ENCODE results near the gene KCNMA1. TPM values are rescaled to one million over a fixed set of nuclear protein-coding genes. Genes with fewer than 3 reads are reported as not detected.

Gene KCNMA1
- total RNA-seq, 4 donors from 2014 or later = 68.4 to 170 (median 119) TPM

GRCh38 chr10:77609781-77610272, 27.8 kb downstream of the KCNMA1 start:
- no peaks in the 10 kb centered on the region for H3K36me3 ChIP-seq
- peak overlapping the region in 1 of 4 donors; percentile 47 for H3K27ac ChIP-seq
- WGBS, 2 donors (ENCODE audit: low coverage in 1 of 2) = 55 to 68% methylated on average over 5 of the region's 5 CpGs
- in situ Hi-C loops (cut with MboI; ENCODE audit: low pct_ligation_motif_present in 1 of 4, low pct_unique_long_range_greater_than_20kb in 1 of 4, low sequenced_read_pairs in 3 of 4) = no loop called here
- no peak overlapping the region for H3K4me3 ChIP-seq
- H3K4me1 ChIP-seq = peaks cover 13 to 54% (median 34%) of the 10 kb centered on the region in 4 donors
- no peaks in the 10 kb centered on the region for H3K27me3 ChIP-seq
- intact Hi-C loops (cut with DNase I; ENCODE audit: low total_unique reads) = no loop called here
- no peaks in the 10 kb centered on the region for H3K9me3 ChIP-seq
- TF ChIP-seq POLR2A (IDR thresholded peaks at IDR 0.05) (no peak), EP300 (IDR thresholded peaks at IDR 0.05; ENCODE audit: low read depth) (no peak)
- DNase-seq = no peak

GRCh38 chr10:77608281-77608680, 29.3 kb downstream of the KCNMA1 start:
- TF ChIP-seq EP300 (IDR thresholded peaks at IDR 0.05; ENCODE audit: low read depth) (no peak), CTCF (IDR thresholded peaks at IDR 0.05) (no peak), POLR2AphosphoS5 (IDR thresholded peaks at IDR 0.05) (no peak), POLR2A (IDR thresholded peaks at IDR 0.05) (no peak)
- H3K36me3 ChIP-seq = no peaks in the 10 kb centered on the region
- no peak overlapping the region for H3K4me3 ChIP-seq
- WGBS, 2 donors (ENCODE audit: low coverage in 1 of 2) = 81% methylated on average over 9 of the region's 9 CpGs; no CpG with 5 or more reads in 1 of the 2 donors
- intact Hi-C loops (cut with DNase I; ENCODE audit: low total_unique reads) (no loop called here), in situ Hi-C loops (cut with MboI; ENCODE audit: low pct_ligation_motif_present in 1 of 4, low pct_unique_long_range_greater_than_20kb in 1 of 4, low sequenced_read_pairs in 3 of 4) (no loop called here)
- H3K4me1 ChIP-seq = peaks cover 28 to 55% (median 38%) of the 10 kb centered on the region in 4 donors
- no peaks in the 10 kb centered on the region for H3K9me3 ChIP-seq
- DNase-seq = no peak
- no peaks in the 10 kb centered on the region for H3K27me3 ChIP-seq
- H3K27ac ChIP-seq = no peak overlapping the region

GRCh38 chr10:77606751-77607150, 30.9 kb downstream of the KCNMA1 start:
- intact Hi-C loops (cut with DNase I; ENCODE audit: low total_unique reads) = no loop called here
- DNase-seq = no peak
- H3K27ac ChIP-seq = no peak overlapping the region
- no peak overlapping the region for H3K4me3 ChIP-seq
- no peaks in the 10 kb centered on the region for H3K27me3 ChIP-seq
- no peaks in the 10 kb centered on the region for H3K36me3 ChIP-seq
- H3K4me1 ChIP-seq = peaks cover 36 to 55% (median 43%) of the 10 kb centered on the region in 4 donors
- WGBS, 2 donors (ENCODE audit: low coverage in 1 of 2) = 79% methylated on average over 2 of the region's 2 CpGs; no CpG with 5 or more reads in 1 of the 2 donors
- TF ChIP-seq CTCF (IDR thresholded peaks at IDR 0.05) (no peak), POLR2AphosphoS5 (IDR thresholded peaks at IDR 0.05) (no peak), EP300 (IDR thresholded peaks at IDR 0.05; ENCODE audit: low read depth) (no peak), POLR2A (IDR thresholded peaks at IDR 0.05) (no peak)
- H3K9me3 ChIP-seq = no peaks in the 10 kb centered on the region
- in situ Hi-C loops (cut with MboI; ENCODE audit: low pct_ligation_motif_present in 1 of 4, low pct_unique_long_range_greater_than_20kb in 1 of 4, low sequenced_read_pairs in 3 of 4) = no loop called here

- intact Hi-C loops (cut with DNase I; ENCODE audit: low total_unique reads) = no loop called here
- Histone ChIP-seq H3K4me3 (no peak overlapping the region), H3K36me3 (no peaks in the 10 kb centered on the region), H3K27me3 (no peaks in the 10 kb centered on the region), H3K9me3 (no peaks in the 10 kb centered on the region), H3K27ac (peak overlapping the region; percentile 62 to 77 (median 68)), H3K4me1 (peaks cover 36 to 51% (median 43%) of the 10 kb centered on the region in 4 donors)
- no peak for DNase-seq
- WGBS, 2 donors (ENCODE audit: low coverage in 1 of 2) = 44% methylated on average over 4 of the region's 4 CpGs; no CpG with 5 or more reads in 1 of the 2 donors
- TF ChIP-seq POLR2A (IDR thresholded peaks at IDR 0.05) = no peak
- no peak for TF ChIP-seq CTCF (IDR thresholded peaks at IDR 0.05)
- no peak for TF ChIP-seq POLR2AphosphoS5 (IDR thresholded peaks at IDR 0.05)
- TF ChIP-seq EP300 (IDR thresholded peaks at IDR 0.05; ENCODE audit: low read depth) = no peak
- in situ Hi-C loops (cut with MboI; ENCODE audit: low pct_ligation_motif_present in 1 of 4, low pct_unique_long_range_greater_than_20kb in 1 of 4, low sequenced_read_pairs in 3 of 4) = no loop called here
Measured at GRCh38 chr10:77605466-77605865, 32.1 kb downstream of the KCNMA1 start.

GRCh38 chr10:77604941-77605351, 32.7 kb downstream of the KCNMA1 start:
- H3K4me3 ChIP-seq = no peak overlapping the region
- peak overlapping the region; percentile 62 to 77 (median 68) for H3K27ac ChIP-seq
- TF ChIP-seq CTCF (IDR thresholded peaks at IDR 0.05) = no peak
- TF ChIP-seq POLR2AphosphoS5 (IDR thresholded peaks at IDR 0.05) = peak; percentile 50 to 62 (median 53)
- H3K27me3 ChIP-seq = no peaks in the 10 kb centered on the region
- H3K4me1 ChIP-seq = peaks cover 33 to 49% (median 41%) of the 10 kb centered on the region in 4 donors
- 31% methylated on average over 6 of the region's 6 CpGs; no CpG with 5 or more reads in 1 of the 2 donors for WGBS, 2 donors (ENCODE audit: low coverage in 1 of 2)
- in situ Hi-C loops (cut with MboI; ENCODE audit: low pct_ligation_motif_present in 1 of 4, low pct_unique_long_range_greater_than_20kb in 1 of 4, low sequenced_read_pairs in 3 of 4) (no loop called here), intact Hi-C loops (cut with DNase I; ENCODE audit: low total_unique reads) (no loop called here)
- H3K9me3 ChIP-seq = no peaks in the 10 kb centered on the region
- peak; percentile 67 for DNase-seq
- H3K36me3 ChIP-seq = no peaks in the 10 kb centered on the region
